Stimulated activated CD8-positive, alpha-beta memory T cell treated with anti-CD3 and anti-CD28 coated beads, Interleukin-12 subunit alpha, Interleukin-12 subunit beta, amount 100 ng/mL, for 4 hours (primary cell): ENCODE measurements around the gene ARHGEF11.

Experiments
- DNase-seq: peaks from one replicate; pipeline ENCODE4 v3.0.0-alpha.2; 2020; ENCODE audit warnings: low read depth

Gene ARHGEF11

GRCh38 chr1:156999596-157000320 lies 45.8 kb downstream of the ARHGEF11 start:
- DNase-seq = no peak

GRCh38 chr1:156998840-156999500 lies 46.6 kb downstream of the ARHGEF11 start:
- no peak for DNase-seq

GRCh38 chr1:156998301-156998700 lies 47.2 kb downstream of the ARHGEF11 start:
- DNase-seq = no peak

- DNase-seq = no peak
Measured at GRCh38 chr1:156995412-156995811, 50.1 kb downstream of the ARHGEF11 start.

- DNase-seq = no peak
Measured at GRCh38 chr1:156994277-156994676, 51.3 kb downstream of the ARHGEF11 start.

GRCh38 chr1:156993426-156994147 lies 52.0 kb downstream of the ARHGEF11 start:
- DNase-seq = no peak

- DNase-seq = no peak
Measured at GRCh38 chr1:156992215-156992614, 53.3 kb downstream of the ARHGEF11 start.

GRCh38 chr1:156987715-156988114 lies 57.8 kb downstream of the ARHGEF11 start:
- no peak for DNase-seq

- no peak for DNase-seq
Measured at GRCh38 chr1:156980551-156980950, 65.0 kb downstream of the ARHGEF11 start.

- no peak for DNase-seq
Measured at GRCh38 chr1:156975084-156975483, 70.5 kb downstream of the ARHGEF11 start.

GRCh38 chr1:156973417-156973816 lies 72.1 kb downstream of the ARHGEF11 start:
- DNase-seq = no peak

GRCh38 chr1:156970017-156970416 lies 75.5 kb downstream of the ARHGEF11 start:
- no peak for DNase-seq

- DNase-seq = no peak
Measured at GRCh38 chr1:156969496-156969895, 76.0 kb downstream of the ARHGEF11 start.

GRCh38 chr1:156964441-156964840 lies 81.1 kb downstream of the ARHGEF11 start:
- DNase-seq = no peak

- DNase-seq = no peak
Measured at GRCh38 chr1:156963621-156964020, 81.9 kb downstream of the ARHGEF11 start.

- DNase-seq = no peak
Measured at GRCh38 chr1:156961709-156962108, 83.8 kb downstream of the ARHGEF11 start.

- DNase-seq = no peak
Measured at GRCh38 chr1:156959925-156960324, 85.6 kb downstream of the ARHGEF11 start.

GRCh38 chr1:156959414-156959813 lies 86.1 kb downstream of the ARHGEF11 start:
- DNase-seq = no peak

GRCh38 chr1:156958247-156958714 lies 87.3 kb downstream of the ARHGEF11 start:
- DNase-seq = no peak

- no peak for DNase-seq
Measured at GRCh38 chr1:156957634-156958033, 87.9 kb downstream of the ARHGEF11 start.

- DNase-seq = no peak
Measured at GRCh38 chr1:156956333-156956732, 89.2 kb downstream of the ARHGEF11 start.

- DNase-seq = no peak
Measured at GRCh38 chr1:156953571-156953970, 92.0 kb downstream of the ARHGEF11 start.

- no peak for DNase-seq
Measured at GRCh38 chr1:156951371-156951770, 94.2 kb downstream of the ARHGEF11 start.
